Suprapubic skin (tissue), 4 donors: ENCODE data around the gene MYBPC1.

ENCODE experiments used
- EP300 ChIP-seq: sonication (generic); formaldehyde crosslinking; IDR thresholded peaks from one replicate; pipeline ENCODE4 v1.6.1; 2017; ENCODE audit warnings: antibody characterized with exemption
- POLR2A ChIP-seq, 2 donors: fragments of 450-650 bp; IDR thresholded peaks; one replicate each; pipeline ENCODE4 v1.6.1; 2017; ENCODE audit warnings: antibody characterized with exemption in 2 of 2, mild to moderate bottlenecking in 2 of 2, moderate library complexity in 2 of 2
- POLR2AphosphoS5 ChIP-seq, 3 donors: sonication (generic); formaldehyde crosslinking; IDR thresholded peaks; one replicate each; pipeline ENCODE4 v1.6.1; 2017; ENCODE audit warnings: antibody characterized with exemption in 3 of 3
- TF ChIP-seq, protein P1 (sequence below), 2 donors: fragments of 200-600 bp in 1 of 2; fragments of 450-650 bp in 1 of 2; sonication (generic) in 1 of 2; IDR thresholded peaks; one replicate each; pipeline ENCODE4 v1.5.1; 2016 to 2019; ENCODE audit warnings: antibody characterized with exemption in 2 of 2, mild to moderate bottlenecking in 1 of 2, moderate library complexity in 1 of 2

DNA sequence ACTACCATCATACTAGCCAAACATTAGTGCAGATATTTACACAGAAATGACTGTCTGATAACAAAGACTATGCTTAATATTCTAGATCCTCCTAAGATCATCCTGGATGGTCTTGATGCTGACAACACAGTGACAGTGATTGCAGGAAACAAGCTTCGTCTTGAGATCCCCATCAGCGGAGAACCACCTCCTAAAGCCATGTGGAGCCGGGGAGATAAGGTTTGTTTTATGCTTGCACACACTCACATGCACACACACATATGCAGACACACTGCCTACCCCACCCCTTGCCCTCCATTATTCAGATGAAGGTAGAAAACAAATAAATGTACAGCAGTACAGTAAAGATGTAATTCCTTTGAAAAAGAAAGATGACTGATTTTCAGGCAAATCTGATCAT, 58.3 kb downstream of the MYBPC1 start:
- TF ChIP-seq, protein P1, sequence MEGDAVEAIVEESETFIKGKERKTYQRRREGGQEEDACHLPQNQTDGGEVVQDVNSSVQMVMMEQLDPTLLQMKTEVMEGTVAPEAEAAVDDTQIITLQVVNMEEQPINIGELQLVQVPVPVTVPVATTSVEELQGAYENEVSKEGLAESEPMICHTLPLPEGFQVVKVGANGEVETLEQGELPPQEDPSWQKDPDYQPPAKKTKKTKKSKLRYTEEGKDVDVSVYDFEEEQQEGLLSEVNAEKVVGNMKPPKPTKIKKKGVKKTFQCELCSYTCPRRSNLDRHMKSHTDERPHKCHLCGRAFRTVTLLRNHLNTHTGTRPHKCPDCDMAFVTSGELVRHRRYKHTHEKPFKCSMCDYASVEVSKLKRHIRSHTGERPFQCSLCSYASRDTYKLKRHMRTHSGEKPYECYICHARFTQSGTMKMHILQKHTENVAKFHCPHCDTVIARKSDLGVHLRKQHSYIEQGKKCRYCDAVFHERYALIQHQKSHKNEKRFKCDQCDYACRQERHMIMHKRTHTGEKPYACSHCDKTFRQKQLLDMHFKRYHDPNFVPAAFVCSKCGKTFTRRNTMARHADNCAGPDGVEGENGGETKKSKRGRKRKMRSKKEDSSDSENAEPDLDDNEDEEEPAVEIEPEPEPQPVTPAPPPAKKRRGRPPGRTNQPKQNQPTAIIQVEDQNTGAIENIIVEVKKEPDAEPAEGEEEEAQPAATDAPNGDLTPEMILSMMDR (IDR thresholded peaks at IDR 0.05): no peak
- TF ChIP-seq POLR2AphosphoS5 (IDR thresholded peaks at IDR 0.05): no peak
- no peak for TF ChIP-seq POLR2A (IDR thresholded peaks at IDR 0.05)
- no peak for TF ChIP-seq EP300
